ENCODE data around the gene MBNL3.

Gene MBNL3

DNA sequence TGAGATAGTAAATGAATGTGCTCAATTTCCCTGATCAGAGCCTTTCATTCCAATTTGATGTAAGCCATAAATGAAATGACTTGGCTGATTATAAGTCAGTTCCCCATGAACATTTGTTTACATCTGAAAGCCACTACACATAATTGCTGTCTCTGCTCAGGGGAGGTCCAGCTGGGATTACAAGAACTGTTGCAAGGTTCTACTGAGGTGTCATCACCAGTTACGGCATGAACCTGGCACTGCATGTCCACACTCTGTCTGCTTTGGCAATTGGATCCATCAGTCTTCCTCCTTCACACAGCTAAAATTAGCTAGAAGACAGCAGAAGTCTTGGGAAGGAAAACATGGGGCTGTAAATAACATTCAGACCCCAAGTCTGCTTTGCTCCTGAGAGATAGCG lies 12.8 kb upstream of the MBNL3 start:
- Histone ChIP-seq H3K27ac (ENCODE audit: low read depth in 2 of 2, low read length in 2 of 2) (no peak overlapping the region), H3K9me3 (ENCODE audit: control insufficient read depth in 2 of 2, low read length in 2 of 2) (no peaks in the 10 kb centered on the region), H3K36me3 (ENCODE audit: control insufficient read depth in 2 of 2, insufficient read depth in 2 of 2, low read length in 2 of 2) (no peaks in the 10 kb centered on the region), H3K4me3 (ENCODE audit: low read length in 2 of 2) (no peak overlapping the region), H3K4me1 (ENCODE audit: control insufficient read depth in 2 of 2, insufficient read depth in 2 of 2, low read length in 2 of 2) (peaks cover 0 to 6% of the 10 kb centered on the region in 2 donors), H3K9ac (ENCODE audit: low read depth in 1 of 2, low read length in 2 of 2) (no peak overlapping the region), H3K27me3 (ENCODE audit: control insufficient read depth in 2 of 2, insufficient read depth in 2 of 2, low read length in 2 of 2) (peaks cover 2 to 10% of the 10 kb centered on the region in 2 donors)

DNA sequence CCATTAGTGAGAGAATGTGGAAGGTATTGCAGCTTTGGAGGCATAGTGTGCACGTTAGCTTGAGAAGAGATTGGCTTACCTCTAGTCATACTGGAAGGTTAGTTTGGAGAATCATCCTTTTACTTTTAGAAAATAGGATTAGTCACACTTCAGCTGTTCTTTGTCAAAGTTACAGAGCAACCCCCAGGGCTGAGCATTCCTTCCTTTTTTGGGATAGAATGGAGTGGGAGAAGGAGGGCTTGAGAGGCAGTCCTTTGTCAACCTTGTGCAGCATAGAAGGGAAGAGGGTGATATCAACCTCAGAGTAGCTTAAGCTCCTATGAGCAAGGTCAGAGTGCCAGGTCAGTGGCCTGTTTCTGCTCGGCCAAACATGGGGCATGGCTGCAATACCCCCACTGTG lies 8.6 kb upstream of the MBNL3 start:
- no peaks in the 10 kb centered on the region for H3K4me1 ChIP-seq (ENCODE audit: control insufficient read depth in 2 of 2, insufficient read depth in 2 of 2, low read length in 2 of 2)
- no peaks in the 10 kb centered on the region for H3K9me3 ChIP-seq (ENCODE audit: control insufficient read depth in 2 of 2, low read length in 2 of 2)
- H3K27ac ChIP-seq (ENCODE audit: low read depth in 2 of 2, low read length in 2 of 2), result no peak overlapping the region
- H3K36me3 ChIP-seq (ENCODE audit: control insufficient read depth in 2 of 2, insufficient read depth in 2 of 2, low read length in 2 of 2), result no peaks in the 10 kb centered on the region
- H3K27me3 ChIP-seq (ENCODE audit: control insufficient read depth in 2 of 2, insufficient read depth in 2 of 2, low read length in 2 of 2), result peaks cover 2 to 10% of the 10 kb centered on the region in 2 donors
- H3K4me3 ChIP-seq (ENCODE audit: low read length in 2 of 2), result no peak overlapping the region
- no peak overlapping the region for H3K9ac ChIP-seq (ENCODE audit: low read depth in 1 of 2, low read length in 2 of 2)

DNA sequence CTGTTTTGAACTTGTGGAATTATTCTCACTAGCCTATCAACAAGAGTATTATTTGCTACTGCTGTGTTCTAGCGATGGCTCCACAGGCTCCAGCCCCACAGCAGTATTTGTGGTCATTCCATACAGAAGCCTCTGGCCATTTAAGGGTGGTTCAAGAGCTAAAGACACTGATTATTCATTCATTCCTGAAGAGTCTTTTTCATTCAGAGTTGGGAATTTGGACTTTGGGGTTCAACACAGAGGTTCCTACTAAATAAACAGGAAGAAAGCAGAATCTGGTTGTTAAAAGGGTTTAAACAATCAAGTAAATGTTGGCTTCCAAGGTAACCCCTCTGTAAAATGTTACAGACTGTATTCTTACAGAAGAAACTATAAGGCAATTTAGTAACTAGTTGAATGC lies 4.3 kb upstream of the MBNL3 start:
- Histone ChIP-seq H3K27me3 (ENCODE audit: control insufficient read depth in 2 of 2, insufficient read depth in 2 of 2, low read length in 2 of 2) (peaks cover under 1 to 5% of the 10 kb centered on the region in 2 donors), H3K4me3 (ENCODE audit: low read length in 2 of 2) (no peak overlapping the region), H3K4me1 (ENCODE audit: control insufficient read depth in 2 of 2, insufficient read depth in 2 of 2, low read length in 2 of 2) (peaks cover 4 to 9% of the 10 kb centered on the region in 2 donors), H3K27ac (ENCODE audit: low read depth in 2 of 2, low read length in 2 of 2) (no peak overlapping the region), H3K9ac (ENCODE audit: low read depth in 1 of 2, low read length in 2 of 2) (no peak overlapping the region), H3K9me3 (ENCODE audit: control insufficient read depth in 2 of 2, low read length in 2 of 2) (no peaks in the 10 kb centered on the region), H3K36me3 (ENCODE audit: control insufficient read depth in 2 of 2, insufficient read depth in 2 of 2, low read length in 2 of 2) (no peaks in the 10 kb centered on the region)

DNA sequence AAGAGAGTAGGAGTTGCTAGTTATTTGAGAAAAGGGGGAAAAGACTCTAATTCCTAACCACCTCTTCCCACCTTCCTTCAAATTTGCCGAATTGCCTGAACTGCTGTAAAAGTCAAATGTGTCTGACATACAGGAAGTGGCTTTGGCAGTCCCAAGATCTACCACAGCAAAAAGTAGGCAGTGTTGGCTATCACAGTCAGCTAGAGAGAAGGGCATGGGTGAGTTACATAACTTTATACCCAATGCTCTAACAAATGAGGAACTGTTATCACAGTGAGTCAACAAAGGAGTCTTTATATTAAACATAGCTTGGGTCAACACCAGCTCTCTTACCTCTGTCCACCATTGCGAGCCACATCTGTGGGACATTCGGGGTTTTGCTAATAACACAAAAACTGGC lies 2.4 kb upstream of the MBNL3 start:
- Histone ChIP-seq H3K27me3 (ENCODE audit: control insufficient read depth in 2 of 2, insufficient read depth in 2 of 2, low read length in 2 of 2) (peaks cover 2 to 5% of the 10 kb centered on the region in 2 donors), H3K4me1 (ENCODE audit: control insufficient read depth in 2 of 2, insufficient read depth in 2 of 2, low read length in 2 of 2) (peaks cover 4 to 20% of the 10 kb centered on the region in 2 donors), H3K9ac (ENCODE audit: low read depth in 1 of 2, low read length in 2 of 2) (peak overlapping the region; percentile 13 to 52), H3K27ac (ENCODE audit: low read depth in 2 of 2, low read length in 2 of 2) (peak overlapping the region; percentile 6 to 64), H3K9me3 (ENCODE audit: control insufficient read depth in 2 of 2, low read length in 2 of 2) (no peaks in the 10 kb centered on the region), H3K4me3 (ENCODE audit: low read length in 2 of 2) (peak overlapping the region; percentile 61 to 80), H3K36me3 (ENCODE audit: control insufficient read depth in 2 of 2, insufficient read depth in 2 of 2, low read length in 2 of 2) (no peaks in the 10 kb centered on the region)

DNA sequence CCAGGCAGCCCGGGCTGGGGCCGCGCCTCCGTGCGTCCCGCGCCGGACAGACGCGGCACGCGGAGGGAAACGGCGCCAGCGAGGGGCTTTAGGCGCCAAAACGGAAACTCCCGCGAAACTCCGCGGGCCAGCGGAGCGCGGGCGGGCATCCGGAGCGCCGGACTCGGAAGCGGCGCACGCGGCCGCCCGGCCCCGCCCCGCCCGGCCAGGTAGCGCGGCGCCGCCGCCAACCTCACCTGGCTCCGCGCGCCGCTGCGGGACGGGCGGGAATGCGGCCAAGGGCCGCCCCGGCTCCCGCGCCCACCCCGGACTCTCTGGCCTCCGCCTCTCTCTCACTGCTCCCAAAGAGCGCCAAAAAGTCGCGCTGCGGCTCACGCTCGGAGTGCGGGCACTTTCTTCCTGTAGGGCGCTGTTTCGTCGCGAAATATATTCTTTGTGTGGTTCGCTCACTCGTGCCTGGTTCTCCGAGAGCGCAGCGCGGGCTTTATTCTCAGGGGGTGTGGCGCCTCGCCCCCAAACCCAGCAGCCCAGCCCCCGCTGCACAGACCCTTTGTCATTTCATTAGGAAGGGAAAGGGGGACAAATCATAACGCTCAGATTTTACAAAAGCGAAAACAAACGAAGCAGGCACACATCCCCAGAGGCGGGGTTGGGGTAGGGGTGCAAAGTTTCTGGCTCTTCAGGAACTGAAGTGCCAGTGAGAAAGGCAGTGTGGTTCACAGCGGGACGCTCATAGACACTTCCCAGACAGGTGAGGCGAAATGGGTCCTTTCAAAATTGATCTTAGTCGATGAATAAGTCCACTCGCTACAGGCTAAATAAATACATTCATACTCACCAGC lies 961 bp upstream of the MBNL3 start:
- Histone ChIP-seq H3K27ac (ENCODE audit: low read depth in 2 of 2, low read length in 2 of 2) (peak overlapping the region; percentile 77 to 81), H3K9ac (ENCODE audit: low read depth in 1 of 2, low read length in 2 of 2) (peak overlapping the region; percentile 52 to 55), H3K9me3 (ENCODE audit: control insufficient read depth in 2 of 2, low read length in 2 of 2) (no peaks in the 10 kb centered on the region), H3K4me1 (ENCODE audit: control insufficient read depth in 2 of 2, insufficient read depth in 2 of 2, low read length in 2 of 2) (peaks cover 4 to 22% of the 10 kb centered on the region in 2 donors), H3K4me3 (ENCODE audit: low read length in 2 of 2) (peak overlapping the region; percentile 61 to 80), H3K27me3 (ENCODE audit: control insufficient read depth in 2 of 2, insufficient read depth in 2 of 2, low read length in 2 of 2) (peaks cover 4 to 5% of the 10 kb centered on the region in 2 donors), H3K36me3 (ENCODE audit: control insufficient read depth in 2 of 2, insufficient read depth in 2 of 2, low read length in 2 of 2) (no peaks in the 10 kb centered on the region)

DNA sequence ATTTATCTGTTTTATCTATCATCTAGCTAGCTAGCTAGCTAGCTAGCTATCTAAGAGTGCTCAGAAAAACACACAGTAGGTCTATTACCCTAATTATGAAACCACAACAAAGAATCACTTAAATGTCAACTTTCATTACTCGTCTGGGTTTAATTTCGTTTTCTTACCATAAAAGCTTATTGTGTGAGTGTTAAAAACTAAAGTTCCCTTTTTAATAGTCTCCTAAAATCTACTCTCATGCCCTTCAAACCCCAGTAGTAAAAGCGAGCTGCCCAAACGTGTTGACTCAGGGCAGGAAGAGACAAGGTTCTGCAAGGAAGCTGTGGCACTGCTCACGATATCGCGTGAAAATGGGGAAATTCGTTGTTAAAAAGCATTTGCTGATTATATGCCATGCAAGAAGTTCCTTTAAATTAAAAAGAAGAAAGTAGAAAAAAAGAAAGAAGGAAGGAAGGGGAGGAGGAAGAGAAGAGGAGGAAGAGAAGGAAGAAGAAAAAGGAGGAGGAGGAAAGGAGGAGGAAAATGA lies 595 bp downstream of the MBNL3 start:
- H3K4me3 ChIP-seq (ENCODE audit: low read length in 2 of 2), result peak overlapping the region; percentile 61 to 80

DNA sequence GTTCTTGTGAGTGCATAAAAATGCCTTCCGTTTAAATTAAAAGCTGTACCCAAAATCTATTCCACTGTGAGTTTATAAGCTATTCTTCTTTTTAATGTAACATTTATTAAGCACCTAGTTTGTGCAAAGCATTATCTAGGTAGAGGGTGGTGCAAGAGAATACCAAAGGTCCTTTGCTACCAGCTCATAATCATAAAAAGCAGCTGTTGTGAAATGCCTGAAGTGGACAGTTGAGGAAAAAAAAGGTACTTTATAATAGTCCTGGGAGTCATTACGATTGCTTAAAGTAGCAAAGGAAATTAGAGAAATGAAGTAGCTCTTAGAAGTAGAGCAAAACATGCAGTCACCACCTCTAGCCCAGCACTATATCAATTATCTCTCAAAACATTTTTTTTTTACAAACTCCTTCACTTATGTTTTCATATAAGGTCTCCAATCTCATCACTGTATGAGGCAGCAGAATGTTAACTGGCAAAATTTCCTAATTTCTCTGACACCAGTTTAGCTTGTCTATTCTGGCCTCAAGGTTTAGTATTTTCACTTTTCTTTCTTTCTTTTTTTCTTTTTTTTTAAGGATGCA lies 2.1 kb downstream of the MBNL3 start:
- H3K4me1 ChIP-seq (ENCODE audit: control insufficient read depth in 2 of 2, insufficient read depth in 2 of 2, low read length in 2 of 2), result peaks cover 8 to 27% of the 10 kb centered on the region in 2 donors
- no peaks in the 10 kb centered on the region for H3K36me3 ChIP-seq (ENCODE audit: control insufficient read depth in 2 of 2, insufficient read depth in 2 of 2, low read length in 2 of 2)
- no peaks in the 10 kb centered on the region for H3K9me3 ChIP-seq (ENCODE audit: control insufficient read depth in 2 of 2, low read length in 2 of 2)
- H3K4me3 ChIP-seq (ENCODE audit: low read length in 2 of 2), result peak overlapping the region in 1 of 2 donors; percentile 10
- no peak overlapping the region for H3K9ac ChIP-seq (ENCODE audit: low read depth in 1 of 2, low read length in 2 of 2)
- H3K27ac ChIP-seq (ENCODE audit: low read depth in 2 of 2, low read length in 2 of 2), result no peak overlapping the region
- H3K27me3 ChIP-seq (ENCODE audit: control insufficient read depth in 2 of 2, insufficient read depth in 2 of 2, low read length in 2 of 2), result peaks cover 2 to 4% of the 10 kb centered on the region in 2 donors

More for the DNA sequence above, 595 bp downstream of the MBNL3 start:
- Histone ChIP-seq H3K27me3 (ENCODE audit: control insufficient read depth in 2 of 2, insufficient read depth in 2 of 2, low read length in 2 of 2) (peaks cover 2 to 4% of the 10 kb centered on the region in 2 donors), H3K9me3 (ENCODE audit: control insufficient read depth in 2 of 2, low read length in 2 of 2) (no peaks in the 10 kb centered on the region), H3K27ac (ENCODE audit: low read depth in 2 of 2, low read length in 2 of 2) (peak overlapping the region; percentile 77 to 81), H3K9ac (ENCODE audit: low read depth in 1 of 2, low read length in 2 of 2) (peak overlapping the region; percentile 38 to 55), H3K4me1 (ENCODE audit: control insufficient read depth in 2 of 2, insufficient read depth in 2 of 2, low read length in 2 of 2) (peaks cover 4 to 27% of the 10 kb centered on the region in 2 donors), H3K36me3 (ENCODE audit: control insufficient read depth in 2 of 2, insufficient read depth in 2 of 2, low read length in 2 of 2) (no peaks in the 10 kb centered on the region)

DNA sequence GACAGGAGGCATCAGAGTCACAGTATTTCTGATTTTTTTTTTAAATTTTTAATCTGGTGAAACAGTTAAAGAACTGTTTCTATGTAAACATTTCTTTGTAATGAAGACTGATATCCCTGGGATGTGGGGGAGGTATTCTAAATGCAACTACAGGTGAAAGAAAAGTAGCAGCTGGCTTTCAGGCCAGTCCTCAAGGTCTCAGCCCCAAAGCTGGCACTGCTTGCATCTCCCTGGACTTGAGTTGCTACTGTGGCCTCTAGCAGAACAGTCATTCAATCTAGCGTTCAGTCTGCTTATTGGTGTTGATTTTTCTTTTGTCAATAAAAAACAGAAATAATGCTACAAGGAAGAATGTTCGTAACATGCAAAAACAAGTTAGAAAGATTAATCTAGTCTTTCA lies 4.9 kb downstream of the MBNL3 start:
- no peak overlapping the region for H3K9ac ChIP-seq (ENCODE audit: low read depth in 1 of 2, low read length in 2 of 2)
- H3K27ac ChIP-seq (ENCODE audit: low read depth in 2 of 2, low read length in 2 of 2), result no peak overlapping the region
- H3K4me1 ChIP-seq (ENCODE audit: control insufficient read depth in 2 of 2, insufficient read depth in 2 of 2, low read length in 2 of 2), result peaks cover 9 to 24% of the 10 kb centered on the region in 2 donors
- no peak overlapping the region for H3K4me3 ChIP-seq (ENCODE audit: low read length in 2 of 2)
- no peaks in the 10 kb centered on the region for H3K36me3 ChIP-seq (ENCODE audit: control insufficient read depth in 2 of 2, insufficient read depth in 2 of 2, low read length in 2 of 2)
- H3K9me3 ChIP-seq (ENCODE audit: control insufficient read depth in 2 of 2, low read length in 2 of 2), result no peaks in the 10 kb centered on the region
- H3K27me3 ChIP-seq (ENCODE audit: control insufficient read depth in 2 of 2, insufficient read depth in 2 of 2, low read length in 2 of 2), result peaks cover 0 to 4% of the 10 kb centered on the region in 2 donors

DNA sequence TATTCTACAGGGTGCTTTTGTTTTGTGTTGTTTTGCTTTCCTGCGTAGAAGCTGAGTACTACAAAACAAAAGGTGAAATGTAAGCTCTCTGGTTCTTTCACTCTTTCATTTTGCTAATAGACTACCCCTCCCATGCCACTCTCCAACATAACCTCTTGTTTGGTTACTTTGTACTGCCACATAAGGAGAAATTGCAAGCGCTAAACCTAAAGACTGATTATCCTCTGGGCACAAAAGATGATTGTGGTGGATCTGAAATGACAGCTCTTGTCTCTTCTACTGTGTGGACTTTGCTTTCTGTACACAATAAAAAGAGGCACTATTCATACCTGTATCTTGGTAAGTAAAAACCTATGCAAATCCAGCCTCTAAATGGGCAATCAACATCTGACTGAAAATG lies 5.3 kb downstream of the MBNL3 start:
- H3K36me3 ChIP-seq (ENCODE audit: control insufficient read depth in 2 of 2, insufficient read depth in 2 of 2, low read length in 2 of 2), result no peaks in the 10 kb centered on the region
- H3K4me1 ChIP-seq (ENCODE audit: control insufficient read depth in 2 of 2, insufficient read depth in 2 of 2, low read length in 2 of 2), result peaks cover 9 to 24% of the 10 kb centered on the region in 2 donors
- H3K27ac ChIP-seq (ENCODE audit: low read depth in 2 of 2, low read length in 2 of 2), result no peak overlapping the region
- no peaks in the 10 kb centered on the region for H3K9me3 ChIP-seq (ENCODE audit: control insufficient read depth in 2 of 2, low read length in 2 of 2)
- H3K9ac ChIP-seq (ENCODE audit: low read depth in 1 of 2, low read length in 2 of 2), result no peak overlapping the region
- no peak overlapping the region for H3K4me3 ChIP-seq (ENCODE audit: low read length in 2 of 2)
- H3K27me3 ChIP-seq (ENCODE audit: control insufficient read depth in 2 of 2, insufficient read depth in 2 of 2, low read length in 2 of 2), result peaks cover 0 to 4% of the 10 kb centered on the region in 2 donors

DNA sequence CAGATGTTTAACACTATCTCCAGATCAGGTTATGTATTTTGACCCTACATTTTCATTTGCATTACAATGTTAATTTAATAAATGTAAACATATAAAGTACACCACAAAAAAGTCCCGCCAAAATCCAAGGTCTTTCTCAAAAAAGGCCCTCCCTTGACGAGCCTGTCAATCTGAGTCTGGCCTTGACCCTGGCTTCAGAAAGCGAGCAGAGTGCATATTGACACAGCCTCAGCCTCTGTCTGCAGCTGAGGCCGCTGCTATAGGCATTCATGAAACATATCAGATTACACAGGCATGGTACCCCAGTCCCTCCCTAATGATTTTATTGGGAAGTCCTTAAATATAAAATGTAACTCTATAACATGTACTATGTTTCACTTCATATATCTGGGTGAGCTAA lies 6.2 kb downstream of the MBNL3 start:
- Histone ChIP-seq H3K4me1 (ENCODE audit: control insufficient read depth in 2 of 2, insufficient read depth in 2 of 2, low read length in 2 of 2) (peaks cover 9 to 24% of the 10 kb centered on the region in 2 donors), H3K4me3 (ENCODE audit: low read length in 2 of 2) (no peak overlapping the region), H3K27me3 (ENCODE audit: control insufficient read depth in 2 of 2, insufficient read depth in 2 of 2, low read length in 2 of 2) (peaks cover 0 to 4% of the 10 kb centered on the region in 2 donors), H3K36me3 (ENCODE audit: control insufficient read depth in 2 of 2, insufficient read depth in 2 of 2, low read length in 2 of 2) (no peaks in the 10 kb centered on the region), H3K27ac (ENCODE audit: low read depth in 2 of 2, low read length in 2 of 2) (no peak overlapping the region), H3K9me3 (ENCODE audit: control insufficient read depth in 2 of 2, low read length in 2 of 2) (no peaks in the 10 kb centered on the region), H3K9ac (ENCODE audit: low read depth in 1 of 2, low read length in 2 of 2) (no peak overlapping the region)

All from mucosa of rectum (tissue), 2 donors.